Activated CD4-positive, alpha-beta T cell treated with anti-CD3 and anti-CD28 coated beads, Interleukin-2, amount 50 U/mL, for 4 hours (primary cell): ENCODE results near the gene AQP12A.
"Not testable (repeated sequence)": the region's sequence is repeated elsewhere in the genome, so short reads cannot be mapped to it uniquely, and the experiment has no call there.

Experiments used
- DNase-seq, 2 experiments: peaks; one replicate each; pipeline ENCODE4 v3.0.0-alpha.2; 2020

AQP12A gene

GRCh38 chr2:240691631-240692420 is at the start of gene AQP12A:
Gene AQP12A (plus strand): TSS chr2:240691866. CDS start chr2:240691914, 48 bp downstream.
- DNase-seq, result not testable (repeated sequence)

- DNase-seq, result no peak
These were observed 49.4 kb upstream of the AQP12A start for GRCh38 chr2:240642061-240642805.

- DNase-seq, result no peak
These were observed 48.9 kb upstream of the AQP12A start for GRCh38 chr2:240642806-240643092.

- DNase-seq, result no peak
These were observed 48.4 kb upstream of the AQP12A start for GRCh38 chr2:240643093-240643810.

GRCh38 chr2:240643811-240644150 is 47.9 kb upstream of the AQP12A start:
- no peak for DNase-seq

GRCh38 chr2:240644171-240644651 is 47.5 kb upstream of the AQP12A start:
- no peak for DNase-seq

GRCh38 chr2:240644859-240645301 is 46.8 kb upstream of the AQP12A start:
- no peak for DNase-seq

GRCh38 chr2:240645346-240645745 is 46.3 kb upstream of the AQP12A start:
- no peak for DNase-seq

GRCh38 chr2:240645801-240646175 is 45.9 kb upstream of the AQP12A start:
- no peak for DNase-seq

GRCh38 chr2:240646176-240646899 is 45.3 kb upstream of the AQP12A start:
- no peak for DNase-seq

- DNase-seq, result no peak
These were observed 44.7 kb upstream of the AQP12A start for GRCh38 chr2:240646900-240647502.

- no peak for DNase-seq
These were observed 44.0 kb upstream of the AQP12A start for GRCh38 chr2:240647503-240648154.

GRCh38 chr2:240648155-240648649 is 43.5 kb upstream of the AQP12A start:
- DNase-seq, result no peak

GRCh38 chr2:240648650-240649275 is 42.9 kb upstream of the AQP12A start:
- no peak for DNase-seq

GRCh38 chr2:240649331-240649730 is 42.3 kb upstream of the AQP12A start:
- DNase-seq, result no peak

- no peak for DNase-seq
These were observed 41.3 kb upstream of the AQP12A start for GRCh38 chr2:240650254-240650965.

GRCh38 chr2:240651185-240651584 is 40.5 kb upstream of the AQP12A start:
- DNase-seq, result no peak

- DNase-seq, result no peak
These were observed 35.5 kb upstream of the AQP12A start for GRCh38 chr2:240655931-240656886.

- DNase-seq, result not testable (repeated sequence)
These were observed 31.8 kb upstream of the AQP12A start for GRCh38 chr2:240659883-240660282.
